ENCODE results near the gene VPS9D1.
"Not testable (repeated sequence)": the region's sequence is repeated elsewhere in the genome, so short reads cannot be mapped to it uniquely, and the experiment has no call there.

VPS9D1 gene

GRCh38 chr16:89691986-89692569 is 28.6 kb downstream of the VPS9D1 start:
- no peak for DNase-seq

- DNase-seq: no peak
Measured at GRCh38 chr16:89691231-89691985, 29.3 kb downstream of the VPS9D1 start.

GRCh38 chr16:89690392-89690901 is 30.3 kb downstream of the VPS9D1 start:
- DNase-seq: no peak

GRCh38 chr16:89689621-89690020 is 31.1 kb downstream of the VPS9D1 start:
- DNase-seq: not testable (repeated sequence)

- no peak for DNase-seq
Measured at GRCh38 chr16:89689142-89689541, 31.6 kb downstream of the VPS9D1 start.

GRCh38 chr16:89688395-89688794 is 32.3 kb downstream of the VPS9D1 start:
- DNase-seq: no peak

GRCh38 chr16:89687092-89687940 is 33.4 kb downstream of the VPS9D1 start:
- no peak for DNase-seq

- peak; percentile 51 for DNase-seq
Measured at GRCh38 chr16:89686520-89687091, 34.1 kb downstream of the VPS9D1 start, which contains the start of gene CDK10. Gene CDK10 (plus strand): TSS chr16:89686689. CDS start chr16:89686711, 22 bp downstream.

GRCh38 chr16:89685916-89686315 is 34.8 kb downstream of the VPS9D1 start:
- no peak for DNase-seq

- no peak for DNase-seq
Measured at GRCh38 chr16:89678258-89678657, 42.4 kb downstream of the VPS9D1 start.

GRCh38 chr16:89672177-89672941 is 48.3 kb downstream of the VPS9D1 start:
- DNase-seq: no peak

GRCh38 chr16:89671565-89671964 is 49.1 kb downstream of the VPS9D1 start:
- not testable (repeated sequence) for DNase-seq

GRCh38 chr16:89670496-89671431 is 49.9 kb downstream of the VPS9D1 start:
- DNase-seq: no peak

GRCh38 chr16:89669755-89670154 is 50.9 kb downstream of the VPS9D1 start:
- DNase-seq: no peak

- no peak for DNase-seq
Measured at GRCh38 chr16:89668790-89669158, 51.9 kb downstream of the VPS9D1 start.

- DNase-seq: no peak
Measured at GRCh38 chr16:89667633-89668032, 53.1 kb downstream of the VPS9D1 start.

- DNase-seq: not testable (repeated sequence)
Measured at GRCh38 chr16:89667000-89667399, 53.7 kb downstream of the VPS9D1 start.

- not testable (repeated sequence) for DNase-seq
Measured at GRCh38 chr16:89664238-89664637, 56.5 kb downstream of the VPS9D1 start.

GRCh38 chr16:89661215-89661614 is 59.5 kb downstream of the VPS9D1 start:
- no peak for DNase-seq

GRCh38 chr16:89660146-89660545 is 60.6 kb downstream of the VPS9D1 start:
- DNase-seq: no peak
